Right atrium auricular region (tissue), 2 donors: ENCODE measurements around the gene PFDN1. TPM values are rescaled to one million over a fixed set of nuclear protein-coding genes. Genes with fewer than 3 reads are reported as not detected.
A peak's percentile ranks its signal among the peaks of the same experiment; 100 is the strongest.

Experiments
- DNase-seq: peaks from one replicate; pipeline ENCODE4 v3.0.0-alpha.2; 2019; ENCODE audit warnings: low spot score
- H3K27ac ChIP-seq, 2 donors: fragments of 200-600 bp; sonication (generic); 1 replicate in 1 of 2; 2 replicates in 1 of 2; pipeline ENCODE4 v1.5.1; 2016 to 2019
- H3K27me3 ChIP-seq, 2 donors: fragments of 200-600 bp; sonication (generic); one replicate each; pipeline versions ENCODE4 v1.5.1 to v1.6.0; 2017 to 2019
- H3K36me3 ChIP-seq: fragments of 200-600 bp; sonication (generic); one replicate; pipeline ENCODE4 v1.5.1; 2016
- H3K4me1 ChIP-seq, 2 donors: fragments of 200-600 bp; sonication (generic); one replicate each; pipeline versions ENCODE4 v1.5.1 to v1.6.0; 2017 to 2019
- H3K4me3 ChIP-seq, 2 donors: fragments of 200-600 bp; sonication (generic); 1 replicate in 1 of 2; 2 replicates in 1 of 2; pipeline ENCODE4 v1.5.1; 2017 to 2019; ENCODE audit warnings: mild to moderate bottlenecking in 1 of 2, moderate library complexity in 1 of 2
- H3K9me3 ChIP-seq, 2 donors: fragments of 200-600 bp; sonication (generic); one replicate each; pipeline ENCODE4 v1.5.1; 2019
- total RNA-seq, 2 donors: library from RNA; depleted of rRNA; stranded (reverse); fragments of >200 nt; gene quantifications; one replicate each; pipeline ENCODE4 v1.1.0, GENCODE V29; 2016
- TF ChIP-seq, protein P1 (sequence below), 2 donors: fragments of 200-600 bp; sonication (generic); IDR thresholded peaks; one replicate each; pipeline ENCODE4 v1.5.1; 2019; ENCODE audit warnings: antibody characterized with exemption in 2 of 2

PFDN1 gene
- total RNA-seq, 2 donors from 2014 or later: 80.4 to 123 TPM

DNA sequence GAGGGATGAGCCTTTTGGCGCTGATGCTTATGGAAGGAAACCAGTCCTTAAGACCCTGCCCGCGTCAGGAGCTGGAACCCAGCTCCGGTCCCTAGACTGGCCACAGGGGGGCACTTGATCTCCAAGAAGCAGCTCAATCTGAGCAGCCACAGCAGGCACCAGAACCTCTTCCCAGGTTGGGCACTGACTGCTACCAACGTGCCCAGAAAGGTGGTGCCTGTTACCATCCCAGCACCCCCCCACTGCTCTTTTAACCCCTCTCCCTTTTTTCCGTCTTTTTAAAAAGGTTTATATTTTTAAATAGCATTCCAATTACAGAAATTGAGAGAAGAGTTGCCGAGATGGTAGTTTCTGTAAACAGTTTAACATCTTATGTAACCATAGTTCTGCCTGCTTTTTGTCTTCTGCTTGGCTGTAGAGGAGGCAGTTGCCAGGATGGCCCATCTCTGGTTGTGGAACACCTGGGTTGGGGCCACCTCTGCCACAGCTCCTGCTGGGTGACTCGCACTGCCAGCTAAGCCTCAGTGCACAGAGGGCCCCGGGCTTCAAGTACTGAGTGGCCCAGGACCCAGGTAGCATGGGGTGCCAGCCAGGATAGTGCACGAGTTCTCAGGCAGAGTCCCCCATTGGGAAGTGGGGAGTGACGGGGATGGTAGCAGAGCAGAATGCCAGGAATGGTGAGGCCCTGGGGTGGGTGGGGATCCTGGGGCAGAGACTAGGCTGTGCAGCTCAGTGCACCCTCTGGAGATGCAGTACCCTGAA, 62.8 kb downstream of the PFDN1 start:
- Histone ChIP-seq H3K4me1 (peaks cover 0 to 66% of the 10 kb centered on the region in 2 donors), H3K27ac (peak overlapping the region; percentile 82 to 87)

DNA sequence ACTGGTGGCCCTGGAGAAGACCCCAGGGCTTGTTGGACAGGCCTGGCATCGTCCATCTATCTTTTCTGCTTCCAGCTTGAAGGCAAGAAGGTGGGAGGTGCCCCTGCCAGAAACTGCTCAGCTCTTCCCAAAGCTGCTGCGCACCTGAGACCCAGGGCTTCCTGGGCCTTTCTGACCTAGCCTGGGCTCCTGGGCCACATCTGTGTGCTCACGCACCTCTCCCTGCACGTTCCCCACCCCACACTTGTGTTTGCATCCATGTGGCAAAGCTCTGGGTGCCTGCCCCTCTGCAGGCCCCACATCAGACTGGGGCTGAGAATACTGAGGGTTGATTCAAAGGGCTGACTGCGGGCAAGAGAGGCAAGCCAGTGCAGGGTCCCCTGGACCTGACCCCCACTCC, 63.4 kb downstream of the PFDN1 start:
- H3K27me3 ChIP-seq: no peaks in the 10 kb centered on the region
- peak overlapping the region in 1 of 2 donors; percentile 82 for H3K27ac ChIP-seq
- H3K36me3 ChIP-seq: peaks cover 4% of the 10 kb centered on the region
- DNase-seq: no peak
- TF ChIP-seq, protein P1, sequence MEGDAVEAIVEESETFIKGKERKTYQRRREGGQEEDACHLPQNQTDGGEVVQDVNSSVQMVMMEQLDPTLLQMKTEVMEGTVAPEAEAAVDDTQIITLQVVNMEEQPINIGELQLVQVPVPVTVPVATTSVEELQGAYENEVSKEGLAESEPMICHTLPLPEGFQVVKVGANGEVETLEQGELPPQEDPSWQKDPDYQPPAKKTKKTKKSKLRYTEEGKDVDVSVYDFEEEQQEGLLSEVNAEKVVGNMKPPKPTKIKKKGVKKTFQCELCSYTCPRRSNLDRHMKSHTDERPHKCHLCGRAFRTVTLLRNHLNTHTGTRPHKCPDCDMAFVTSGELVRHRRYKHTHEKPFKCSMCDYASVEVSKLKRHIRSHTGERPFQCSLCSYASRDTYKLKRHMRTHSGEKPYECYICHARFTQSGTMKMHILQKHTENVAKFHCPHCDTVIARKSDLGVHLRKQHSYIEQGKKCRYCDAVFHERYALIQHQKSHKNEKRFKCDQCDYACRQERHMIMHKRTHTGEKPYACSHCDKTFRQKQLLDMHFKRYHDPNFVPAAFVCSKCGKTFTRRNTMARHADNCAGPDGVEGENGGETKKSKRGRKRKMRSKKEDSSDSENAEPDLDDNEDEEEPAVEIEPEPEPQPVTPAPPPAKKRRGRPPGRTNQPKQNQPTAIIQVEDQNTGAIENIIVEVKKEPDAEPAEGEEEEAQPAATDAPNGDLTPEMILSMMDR (IDR thresholded peaks at IDR 0.05): no peak
- H3K4me1 ChIP-seq: peaks cover 0 to 60% of the 10 kb centered on the region in 2 donors
- no peaks in the 10 kb centered on the region for H3K9me3 ChIP-seq
- no peak overlapping the region for H3K4me3 ChIP-seq

More for the DNA sequence above, 62.8 kb downstream of the PFDN1 start:
- H3K9me3 ChIP-seq: no peaks in the 10 kb centered on the region
- no peaks in the 10 kb centered on the region for H3K27me3 ChIP-seq
- TF ChIP-seq, protein P1 (IDR thresholded peaks at IDR 0.05): peak; percentile 50 to 79
- peaks cover 4% of the 10 kb centered on the region for H3K36me3 ChIP-seq
- DNase-seq: no peak
- no peak overlapping the region for H3K4me3 ChIP-seq

DNA sequence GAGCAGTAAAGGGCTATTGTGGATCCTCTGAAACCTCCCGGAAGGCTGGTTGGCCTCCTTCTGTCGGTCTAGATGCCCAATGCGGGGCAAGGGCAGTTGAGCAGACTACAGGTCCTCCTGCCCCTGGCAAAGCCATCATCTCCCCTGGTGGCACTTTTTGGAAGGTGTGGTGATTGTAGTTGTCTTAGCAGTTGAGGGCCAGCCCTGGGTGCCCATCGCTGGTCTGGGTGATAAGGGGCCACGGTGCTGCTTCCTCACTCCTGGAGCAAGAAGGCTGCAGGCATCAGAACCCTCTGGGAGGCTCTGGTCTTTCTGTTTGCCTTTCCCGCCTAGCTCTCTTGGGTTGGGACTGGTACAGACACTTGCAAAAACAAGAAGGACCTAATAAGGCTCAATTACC, 64.1 kb downstream of the PFDN1 start:
- Histone ChIP-seq H3K27me3 (no peaks in the 10 kb centered on the region), H3K4me3 (no peak overlapping the region), H3K4me1 (peaks cover 0 to 57% of the 10 kb centered on the region in 2 donors), H3K36me3 (peaks cover 4% of the 10 kb centered on the region), H3K9me3 (no peaks in the 10 kb centered on the region), H3K27ac (no peak overlapping the region)
- DNase-seq: no peak
- TF ChIP-seq, protein P1 (IDR thresholded peaks at IDR 0.05): no peak

DNA sequence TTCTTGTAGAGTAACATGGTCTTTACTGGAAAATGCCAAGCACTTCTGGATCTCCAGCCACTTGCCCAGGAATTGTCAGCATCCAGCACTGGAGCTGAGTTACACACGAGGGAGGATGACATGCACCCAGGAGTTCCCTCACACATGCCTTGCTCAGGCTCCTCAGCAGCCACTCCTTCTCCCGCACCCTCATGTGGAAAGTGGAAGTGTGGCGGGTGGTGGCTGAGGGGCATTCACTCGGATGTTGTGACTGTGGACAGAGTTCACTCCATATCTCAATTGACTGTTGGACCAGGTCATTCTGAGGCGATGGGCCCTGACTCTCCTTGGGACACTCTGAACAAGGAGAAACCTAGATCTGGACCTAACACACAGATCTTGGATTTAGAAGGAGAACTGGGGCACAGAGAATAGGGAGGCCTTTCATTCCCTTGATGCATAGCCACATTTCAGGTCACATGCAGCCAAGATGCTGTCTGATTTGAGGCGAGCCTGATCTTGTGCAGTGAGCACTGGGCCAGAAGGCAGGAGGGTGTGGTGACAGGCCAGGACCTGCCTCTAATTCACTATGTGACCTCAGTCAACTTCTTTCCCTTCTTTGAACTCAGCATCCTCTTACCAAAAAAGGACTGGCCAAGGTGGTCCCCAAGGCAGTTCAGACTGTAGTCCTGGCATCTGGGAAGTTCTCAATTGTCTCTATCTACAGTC, 65.9 kb downstream of the PFDN1 start:
- no peaks in the 10 kb centered on the region for H3K27me3 ChIP-seq
- no peak for DNase-seq
- H3K4me3 ChIP-seq: no peak overlapping the region
- H3K9me3 ChIP-seq: no peaks in the 10 kb centered on the region
- no peaks in the 10 kb centered on the region for H3K36me3 ChIP-seq
- H3K4me1 ChIP-seq: peaks cover 0 to 40% of the 10 kb centered on the region in 2 donors
- H3K27ac ChIP-seq: no peak overlapping the region
- TF ChIP-seq, protein P1 (IDR thresholded peaks at IDR 0.05): no peak

DNA sequence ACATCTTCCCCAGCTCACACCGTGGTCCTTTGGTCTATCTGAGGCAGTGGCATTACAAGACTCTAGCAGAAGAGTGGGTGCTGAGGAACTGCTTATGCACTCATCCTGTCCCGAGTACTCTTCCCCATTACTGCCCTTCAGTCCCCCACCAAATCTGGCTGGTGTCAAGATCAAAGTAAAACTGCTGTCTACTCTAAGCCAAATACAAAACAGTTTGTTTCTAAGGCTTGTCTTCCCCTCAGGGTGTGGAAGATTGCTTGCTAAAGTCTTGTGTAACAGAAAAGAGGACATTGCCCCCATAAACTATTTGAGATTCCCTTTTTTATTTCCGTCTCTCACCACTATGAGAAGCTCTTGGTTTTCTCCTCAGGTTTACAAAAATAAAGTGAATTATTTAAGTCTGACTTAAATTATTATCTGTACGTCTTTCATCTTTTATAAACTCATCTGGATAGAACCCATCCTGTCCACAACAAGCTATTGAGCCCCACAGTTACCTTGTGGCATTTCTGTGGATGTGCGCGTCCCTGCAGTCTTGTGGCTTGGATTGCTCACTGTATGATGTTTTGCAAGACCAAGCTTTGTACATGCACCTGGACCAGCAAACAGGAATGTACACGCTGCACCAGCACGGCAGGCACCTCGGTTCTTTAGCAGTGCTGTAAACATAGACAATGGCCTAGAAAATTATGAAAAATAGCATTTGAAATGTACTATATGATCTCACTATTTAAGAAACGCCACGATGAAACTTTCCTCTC, 66.9 kb downstream of the PFDN1 start:
- TF ChIP-seq, protein P1 (IDR thresholded peaks at IDR 0.05): no peak
- no peaks in the 10 kb centered on the region for H3K36me3 ChIP-seq
- no peak overlapping the region for H3K4me3 ChIP-seq
- H3K27ac ChIP-seq: no peak overlapping the region
- DNase-seq: no peak
- H3K27me3 ChIP-seq: no peaks in the 10 kb centered on the region
- H3K9me3 ChIP-seq: no peaks in the 10 kb centered on the region
- H3K4me1 ChIP-seq: peaks cover 0 to 29% of the 10 kb centered on the region in 2 donors
